HL-60/S4 treated with retinoic acid at 250 ng/mL for 4 days and 3 days (cell line): ENCODE data around the gene PARD3B.

Experiments
- in situ Hi-C: fragments of 300-500 bp; cut with MboI; formaldehyde crosslinking; loops from 2 replicates; pipeline ENCODE4 v1.7.0; 2022; ENCODE audit warnings: low sequenced_read_pairs

The PARD3B gene

GRCh38 chr2:205524656-205525055, 979.4 kb downstream of the PARD3B start:
- in situ Hi-C loops: no loop called here

DNA sequence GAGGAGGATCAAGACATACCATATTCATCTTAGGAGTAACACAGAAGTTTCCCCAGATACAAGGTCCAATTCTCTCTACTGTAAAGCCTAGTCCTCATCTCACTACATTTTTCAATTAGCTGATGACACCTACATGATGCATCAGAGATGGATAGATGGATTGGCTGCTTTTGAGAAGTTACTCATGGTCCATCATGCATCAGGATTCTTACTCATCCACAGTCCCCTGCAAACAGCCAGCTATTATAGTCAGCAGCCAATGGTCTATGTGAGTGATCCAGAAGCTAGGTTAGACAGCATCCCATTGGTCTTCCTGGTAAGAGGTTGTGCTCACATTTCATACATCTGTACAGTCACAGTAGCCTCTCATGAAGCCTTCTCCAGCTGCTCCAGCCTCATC, 982.5 kb downstream of the PARD3B start:
- in situ Hi-C loops: no loop called here

DNA sequence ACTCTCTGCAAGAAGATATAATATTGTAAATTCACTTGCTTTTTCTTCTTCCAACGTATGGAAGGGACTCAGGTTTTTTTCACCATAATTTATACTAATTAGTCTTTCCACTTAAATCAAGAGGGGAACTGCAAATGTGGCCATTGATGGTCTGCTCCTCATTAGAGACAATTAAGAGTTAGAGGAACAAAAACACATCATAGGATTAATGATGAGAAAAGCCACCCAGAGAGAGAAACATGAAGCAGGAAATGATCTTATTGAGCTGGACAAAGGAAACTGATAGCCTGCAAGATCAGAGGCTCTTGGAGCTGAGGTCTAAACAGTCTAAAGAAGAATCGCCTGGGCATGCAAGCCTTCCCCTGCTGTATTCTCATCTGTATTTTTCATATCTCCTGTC, 985.8 kb downstream of the PARD3B start:
- in situ Hi-C loops: no loop called here

DNA sequence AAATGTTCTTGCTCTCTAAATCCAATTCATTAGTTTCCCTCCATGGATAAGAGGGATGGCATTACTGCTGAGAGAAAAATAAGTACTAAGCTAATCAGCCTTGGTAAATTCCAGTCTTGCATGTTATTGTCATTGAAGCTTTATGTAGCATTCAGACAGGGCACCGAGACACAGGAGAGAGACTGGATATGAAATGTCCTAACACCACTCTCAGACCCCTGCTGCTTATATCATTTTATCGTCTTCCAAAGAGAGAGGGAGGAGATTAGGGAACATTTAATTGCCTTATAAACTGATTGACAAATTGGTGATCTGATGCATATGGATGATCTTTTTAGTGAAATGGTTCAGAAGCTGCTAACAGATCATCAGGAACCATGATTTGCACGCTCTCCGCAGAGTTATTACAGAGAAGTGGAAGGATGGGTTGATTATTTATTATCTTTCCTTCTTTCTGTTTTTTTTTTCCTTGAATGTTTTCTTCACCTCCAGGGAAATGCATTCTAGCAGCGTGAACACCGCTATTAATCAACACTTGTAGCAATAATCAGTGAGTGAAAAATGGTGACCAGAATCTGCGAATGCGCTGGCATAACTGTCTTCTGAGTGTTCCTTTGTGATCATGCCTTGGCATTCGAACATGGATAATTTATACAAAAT, 986.3 kb downstream of the PARD3B start:
- in situ Hi-C loops: no loop called here

GRCh38 chr2:205535001-205535400, 989.7 kb downstream of the PARD3B start:
- in situ Hi-C loops: no loop called here

GRCh38 chr2:205539603-205540002, 994.3 kb downstream of the PARD3B start:
- in situ Hi-C loops: no loop called here

- in situ Hi-C loops: no loop called here
Observed at GRCh38 chr2:205540036-205540435, 994.8 kb downstream of the PARD3B start.

- in situ Hi-C loops: no loop called here
Observed at GRCh38 chr2:205543262-205543843, 998.1 kb downstream of the PARD3B start.

DNA sequence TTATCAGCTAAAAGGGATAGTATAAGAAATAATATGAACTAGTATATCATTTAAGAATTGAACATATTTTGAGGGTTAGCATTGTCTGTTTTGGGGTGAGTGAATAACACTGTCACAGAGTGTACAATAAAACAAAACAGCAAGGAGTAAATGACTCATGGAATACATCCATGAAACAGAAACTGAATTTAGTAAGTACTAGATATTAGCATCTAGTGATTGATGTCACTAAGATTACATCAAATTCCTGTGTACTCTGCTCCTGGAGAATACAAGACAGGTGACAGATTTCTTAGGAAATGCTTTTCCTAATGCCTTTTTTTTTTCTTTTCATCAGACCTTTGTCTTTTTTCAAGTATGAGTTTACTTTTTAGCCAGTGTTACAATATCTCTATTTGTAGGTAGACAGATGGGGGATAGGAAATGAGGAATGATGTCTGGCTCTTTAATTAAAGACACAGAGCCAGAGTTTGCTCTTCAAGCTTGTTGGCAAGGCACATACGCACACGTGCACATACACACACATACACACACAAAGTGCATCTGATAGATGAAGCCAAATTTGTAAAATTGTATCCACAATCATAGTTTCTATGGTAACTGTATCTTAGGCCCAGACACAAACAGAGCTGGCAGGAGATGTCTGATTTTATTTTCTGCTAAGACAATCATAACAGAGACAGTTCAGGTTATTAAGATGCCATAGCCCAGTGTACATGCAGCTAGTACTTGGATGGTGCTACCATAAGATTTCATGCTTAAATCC, 998.8 kb downstream of the PARD3B start:
- in situ Hi-C loops: no loop called here

GRCh38 chr2:205545971-205546816, 1000.9 kb downstream of the PARD3B start:
- in situ Hi-C loops: no loop called here

DNA sequence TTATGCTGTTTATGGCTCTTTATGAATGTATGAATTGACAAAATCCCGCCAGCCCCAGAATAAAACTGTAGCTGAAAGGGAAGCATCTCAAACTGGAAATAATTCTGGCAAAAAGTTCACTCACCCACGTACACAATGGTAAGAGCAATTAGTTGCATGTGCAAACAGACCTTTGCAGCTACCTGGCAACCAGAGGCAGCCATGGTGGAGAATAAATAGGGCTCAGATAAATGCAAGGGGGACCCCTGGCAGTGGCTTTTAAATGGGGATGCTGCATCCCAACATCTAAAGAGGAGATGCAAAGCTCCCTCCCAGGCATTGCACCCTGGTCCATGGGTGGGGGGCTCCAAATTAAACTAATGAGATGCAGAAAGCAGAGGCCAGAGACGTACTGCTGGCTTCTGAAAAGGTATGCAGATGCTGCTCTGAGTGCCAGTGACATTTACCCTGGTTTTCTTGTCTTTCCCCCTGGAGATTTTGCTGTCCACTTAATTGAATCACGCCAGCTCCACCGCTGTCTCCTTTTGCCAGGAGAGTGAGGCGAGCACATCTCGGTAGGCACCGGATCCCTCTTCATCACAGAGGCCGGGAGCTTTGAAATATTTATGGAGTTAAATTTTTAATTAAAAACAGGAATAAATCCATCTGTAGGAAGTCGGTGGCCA, 1010.4 kb downstream of the PARD3B start:
- in situ Hi-C loops: no loop called here

GRCh38 chr2:205556357-205556756, 1011.1 kb downstream of the PARD3B start:
- in situ Hi-C loops: no loop called here

DNA sequence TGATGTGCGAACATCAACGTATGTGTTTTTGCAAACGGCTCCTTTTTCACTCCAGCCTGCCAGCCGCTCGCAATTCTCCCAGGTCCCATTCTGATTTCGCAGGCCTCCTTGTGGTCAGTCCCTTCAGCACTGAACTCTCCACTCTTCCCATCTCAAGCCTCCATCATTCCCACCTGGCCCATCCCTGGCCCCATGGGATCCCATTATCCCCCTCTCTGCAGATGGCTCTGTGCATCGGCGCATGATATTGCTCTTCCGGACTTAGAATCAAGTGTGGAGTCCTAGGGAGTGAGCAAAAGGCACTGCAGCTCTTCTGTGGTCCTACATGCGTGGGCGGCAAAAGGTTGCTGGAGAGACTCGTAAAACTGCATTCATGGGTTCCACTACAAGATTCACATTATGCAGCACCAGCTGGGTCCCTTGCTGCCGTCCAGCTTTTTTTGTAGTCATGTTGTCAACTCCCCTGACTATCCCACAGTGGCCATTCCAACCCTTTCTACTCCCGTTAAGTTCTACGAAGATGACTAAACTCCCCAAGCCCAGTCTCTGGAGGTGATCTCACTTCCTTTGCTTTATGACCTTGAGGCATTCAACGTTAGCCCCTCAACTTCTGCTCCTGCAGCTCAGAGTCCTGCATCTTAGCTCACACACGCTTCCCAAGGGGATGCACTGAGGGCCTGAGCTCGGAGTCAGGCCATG, 1011.7 kb downstream of the PARD3B start:
- in situ Hi-C loops: no loop called here

- in situ Hi-C loops: no loop called here
Observed at GRCh38 chr2:205557873-205558272, 1012.6 kb downstream of the PARD3B start.

DNA sequence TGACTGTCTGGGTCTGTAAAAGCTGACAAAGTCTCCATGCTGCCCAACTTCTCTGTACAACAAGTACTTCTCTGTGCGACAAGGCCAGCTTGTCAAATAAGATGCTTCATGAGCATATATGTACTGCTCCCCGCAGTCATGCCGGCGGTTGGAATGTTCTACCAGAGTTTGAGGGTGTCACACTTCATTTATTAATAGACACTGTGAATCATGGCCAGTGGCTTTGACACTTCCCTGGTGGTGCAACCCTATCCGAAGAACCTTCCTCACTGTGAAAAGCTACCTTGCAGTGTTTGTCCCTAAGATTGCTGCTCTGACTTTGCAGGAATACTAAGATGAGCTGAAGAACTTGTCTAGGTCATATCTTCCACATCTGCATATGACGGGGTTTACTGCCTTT, 1016.2 kb downstream of the PARD3B start:
- in situ Hi-C loops: no loop called here

DNA sequence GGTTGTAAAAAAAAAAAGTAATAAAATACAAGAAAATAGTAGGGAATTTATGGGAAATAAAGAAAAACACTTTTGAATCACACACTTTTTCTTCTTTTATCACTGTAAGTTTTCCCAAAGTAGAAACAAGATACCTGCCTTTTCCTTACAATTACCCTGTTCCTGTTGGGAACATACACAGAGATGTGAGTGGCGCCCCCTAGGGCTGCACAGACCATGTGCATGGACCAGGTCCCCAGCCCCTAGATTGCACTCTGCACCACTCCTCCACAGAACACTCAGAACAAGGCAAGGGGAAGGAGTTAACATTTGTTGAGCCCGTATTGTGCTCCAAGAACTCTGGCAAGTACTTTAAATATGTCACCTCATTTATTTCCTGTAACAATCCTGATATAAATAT, 1018.4 kb downstream of the PARD3B start:
- in situ Hi-C loops: no loop called here

- in situ Hi-C loops: no loop called here
Observed at GRCh38 chr2:205564346-205565141, 1019.3 kb downstream of the PARD3B start.

DNA sequence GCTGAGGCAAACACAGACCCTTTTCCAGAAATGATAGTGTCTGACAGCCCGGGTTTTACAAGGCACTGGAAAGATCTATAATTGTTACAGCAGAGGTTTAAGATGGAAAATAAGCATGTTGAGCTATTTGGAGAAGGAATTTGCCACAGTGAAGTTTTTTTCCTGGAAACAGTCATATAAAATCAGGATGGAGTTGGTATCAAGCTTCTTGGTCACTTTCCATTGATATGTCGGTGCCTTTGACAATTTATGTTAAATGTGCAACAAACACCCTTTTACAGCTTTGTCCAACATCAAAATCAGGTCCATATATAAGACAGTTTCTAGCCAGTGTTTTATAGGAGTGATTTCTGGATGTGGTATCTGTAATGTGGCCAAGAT, 1019.9 kb downstream of the PARD3B start:
- in situ Hi-C loops: no loop called here

- in situ Hi-C loops: no loop called here
Observed at GRCh38 chr2:205566606-205567168, 1021.4 kb downstream of the PARD3B start.
